OCI-LY7 (cell line): ENCODE measurements around the gene PHRF1.

Experiments
- EZH2phosphoT487 ChIP-seq: fragments of 200-600 bp; sonication (generic); IDR thresholded peaks from 2 replicates; pipeline ENCODE4 v1.6.1; 2018; ENCODE audit warnings: low read depth, borderline replicate concordance, mild to moderate bottlenecking, mixed run types, antibody characterized with exemption, low read length, moderate library complexity, mixed read lengths
- TF ChIP-seq, protein P1 (sequence below): fragments of 200-600 bp; sonication (generic); conservative IDR thresholded peaks from 2 replicates; pipeline ENCODE4 v1.5.1; 2014; ENCODE audit warnings: mild to moderate bottlenecking, antibody characterized with exemption, low read length, moderate library complexity, mixed read lengths

DNA sequence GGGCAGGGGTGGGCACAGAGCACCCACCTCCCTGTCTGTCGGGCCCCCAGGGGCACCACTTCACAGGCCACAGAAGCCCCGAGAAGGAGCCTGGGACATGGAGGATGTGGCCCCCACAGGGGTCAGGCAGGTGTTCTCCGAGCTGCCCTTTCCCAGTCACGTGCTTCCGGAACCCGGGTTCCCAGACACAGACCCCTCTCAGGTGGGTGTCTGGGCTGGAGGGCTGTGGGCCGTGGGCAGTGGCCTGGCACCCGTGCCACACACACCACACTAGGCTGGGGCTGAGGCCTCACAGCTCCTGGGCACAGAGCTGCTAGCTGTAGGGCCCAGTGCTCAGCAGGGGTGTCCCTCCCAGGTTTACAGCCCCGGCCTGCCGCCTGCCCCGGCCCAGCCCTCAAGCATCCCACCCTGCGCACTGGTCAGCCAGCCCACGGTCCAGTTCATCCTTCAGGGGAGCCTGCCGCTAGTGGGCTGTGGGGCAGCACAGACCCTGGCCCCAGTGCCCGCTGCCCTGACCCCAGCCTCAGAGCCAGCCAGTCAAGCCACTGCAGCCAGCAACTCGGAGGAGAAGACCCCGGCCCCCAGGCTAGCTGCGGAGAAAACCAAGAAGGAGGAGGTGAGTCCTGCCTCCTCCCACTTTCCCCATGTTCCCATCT, 34.0 kb downstream of the PHRF1 start:
- TF ChIP-seq, protein P1, sequence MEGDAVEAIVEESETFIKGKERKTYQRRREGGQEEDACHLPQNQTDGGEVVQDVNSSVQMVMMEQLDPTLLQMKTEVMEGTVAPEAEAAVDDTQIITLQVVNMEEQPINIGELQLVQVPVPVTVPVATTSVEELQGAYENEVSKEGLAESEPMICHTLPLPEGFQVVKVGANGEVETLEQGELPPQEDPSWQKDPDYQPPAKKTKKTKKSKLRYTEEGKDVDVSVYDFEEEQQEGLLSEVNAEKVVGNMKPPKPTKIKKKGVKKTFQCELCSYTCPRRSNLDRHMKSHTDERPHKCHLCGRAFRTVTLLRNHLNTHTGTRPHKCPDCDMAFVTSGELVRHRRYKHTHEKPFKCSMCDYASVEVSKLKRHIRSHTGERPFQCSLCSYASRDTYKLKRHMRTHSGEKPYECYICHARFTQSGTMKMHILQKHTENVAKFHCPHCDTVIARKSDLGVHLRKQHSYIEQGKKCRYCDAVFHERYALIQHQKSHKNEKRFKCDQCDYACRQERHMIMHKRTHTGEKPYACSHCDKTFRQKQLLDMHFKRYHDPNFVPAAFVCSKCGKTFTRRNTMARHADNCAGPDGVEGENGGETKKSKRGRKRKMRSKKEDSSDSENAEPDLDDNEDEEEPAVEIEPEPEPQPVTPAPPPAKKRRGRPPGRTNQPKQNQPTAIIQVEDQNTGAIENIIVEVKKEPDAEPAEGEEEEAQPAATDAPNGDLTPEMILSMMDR: no peak
- TF ChIP-seq EZH2phosphoT487: no peak
